ENCODE results near the gene SLC38A8.
A peak's percentile ranks its signal among the peaks of the same experiment; 100 is the strongest.

SLC38A8 gene

DNA sequence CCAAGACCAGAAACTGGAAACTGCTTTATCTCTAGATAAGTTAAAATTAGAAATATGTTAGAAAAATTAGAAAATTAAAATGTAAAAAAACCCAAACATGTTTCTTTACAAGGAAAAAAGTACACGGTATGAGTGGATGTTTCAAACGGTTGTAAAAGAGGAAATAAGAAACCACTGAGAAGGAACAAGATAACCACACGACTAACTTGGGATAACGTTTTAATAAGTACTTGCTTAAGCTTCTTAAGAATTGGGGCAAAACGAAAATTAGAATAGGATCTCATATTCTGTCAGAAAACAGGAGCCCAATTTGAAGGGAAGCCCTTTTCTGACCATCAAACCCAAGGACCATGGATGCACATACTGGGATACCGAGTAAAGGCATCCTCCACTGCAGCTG is 43.2 kb upstream of the SLC38A8 start:
- no peak overlapping the region for H3K27ac ChIP-seq
- TF ChIP-seq, protein P1, sequence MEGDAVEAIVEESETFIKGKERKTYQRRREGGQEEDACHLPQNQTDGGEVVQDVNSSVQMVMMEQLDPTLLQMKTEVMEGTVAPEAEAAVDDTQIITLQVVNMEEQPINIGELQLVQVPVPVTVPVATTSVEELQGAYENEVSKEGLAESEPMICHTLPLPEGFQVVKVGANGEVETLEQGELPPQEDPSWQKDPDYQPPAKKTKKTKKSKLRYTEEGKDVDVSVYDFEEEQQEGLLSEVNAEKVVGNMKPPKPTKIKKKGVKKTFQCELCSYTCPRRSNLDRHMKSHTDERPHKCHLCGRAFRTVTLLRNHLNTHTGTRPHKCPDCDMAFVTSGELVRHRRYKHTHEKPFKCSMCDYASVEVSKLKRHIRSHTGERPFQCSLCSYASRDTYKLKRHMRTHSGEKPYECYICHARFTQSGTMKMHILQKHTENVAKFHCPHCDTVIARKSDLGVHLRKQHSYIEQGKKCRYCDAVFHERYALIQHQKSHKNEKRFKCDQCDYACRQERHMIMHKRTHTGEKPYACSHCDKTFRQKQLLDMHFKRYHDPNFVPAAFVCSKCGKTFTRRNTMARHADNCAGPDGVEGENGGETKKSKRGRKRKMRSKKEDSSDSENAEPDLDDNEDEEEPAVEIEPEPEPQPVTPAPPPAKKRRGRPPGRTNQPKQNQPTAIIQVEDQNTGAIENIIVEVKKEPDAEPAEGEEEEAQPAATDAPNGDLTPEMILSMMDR (conservative IDR thresholded peaks at IDR 0.05) = no peak
- no peak for TF ChIP-seq ZFX (IDR thresholded peaks at IDR 0.05)

DNA sequence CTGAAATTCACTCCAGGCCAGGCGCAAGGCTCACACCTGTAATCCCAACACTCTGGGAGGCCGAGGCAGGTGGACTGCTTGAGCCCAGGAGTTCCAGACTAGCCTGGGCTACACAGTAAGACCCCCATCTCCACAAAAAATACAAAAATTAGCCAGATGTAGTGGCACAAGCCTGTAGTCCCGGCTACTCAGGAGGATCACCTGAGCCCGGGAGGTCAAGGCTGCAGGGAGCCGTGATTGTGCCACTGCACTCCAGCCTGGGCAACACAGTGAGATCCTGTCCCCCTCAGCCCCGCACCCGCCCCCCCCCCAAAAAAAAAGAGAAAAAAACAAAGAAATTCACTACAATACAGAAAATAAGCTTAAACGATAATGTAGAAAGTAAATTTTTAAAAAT is 42.7 kb upstream of the SLC38A8 start:
- peak overlapping the region; percentile 14; the same call in 1 of the 2 replicates for H3K27ac ChIP-seq
- no peak for TF ChIP-seq ZFX (IDR thresholded peaks at IDR 0.05)
- TF ChIP-seq, protein P1 (conservative IDR thresholded peaks at IDR 0.05) = no peak

DNA sequence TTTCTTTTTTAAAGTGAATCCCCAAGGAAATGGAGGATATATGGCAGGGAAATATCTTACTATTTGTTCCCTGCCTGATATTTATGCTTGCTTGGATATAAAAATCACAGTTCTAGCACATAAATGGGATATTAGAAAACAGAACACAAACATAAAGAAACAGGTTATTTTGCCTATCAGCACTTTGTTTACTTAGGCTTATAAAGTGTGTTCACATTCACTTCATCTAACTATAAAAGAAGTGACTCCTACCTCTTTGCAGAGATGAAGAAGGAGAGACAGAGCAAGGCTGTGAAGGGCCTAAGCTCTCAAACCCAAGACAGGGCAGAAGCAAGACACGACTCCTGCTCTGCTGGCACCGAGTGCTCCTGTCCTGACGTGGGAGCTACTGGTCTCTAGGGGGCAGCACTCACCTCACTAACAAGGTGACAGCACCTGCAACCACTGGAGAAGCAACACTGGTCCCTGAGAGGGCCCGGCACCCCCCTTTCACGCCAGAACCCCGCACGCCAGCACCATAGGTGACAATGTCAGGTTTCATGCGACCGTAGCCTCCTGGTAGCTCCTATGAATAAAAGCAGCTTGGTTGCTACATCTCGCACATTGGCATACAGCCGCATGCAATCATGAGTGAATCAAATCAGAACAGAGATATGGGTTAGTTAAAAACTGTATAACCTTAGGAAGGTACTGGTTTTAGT is 42.1 kb upstream of the SLC38A8 start:
- no peak for TF ChIP-seq ZFX (IDR thresholded peaks at IDR 0.05)
- TF ChIP-seq, protein P1 (conservative IDR thresholded peaks at IDR 0.05) = peak; percentile 92
- H3K27ac ChIP-seq = peak overlapping the region; percentile 14; the same call in 1 of the 2 replicates

GRCh38 chr16:84082835-84083569 is 40.4 kb upstream of the SLC38A8 start:
- TF ChIP-seq, protein P1 (conservative IDR thresholded peaks at IDR 0.05) = no peak
- no peak for TF ChIP-seq ZFX (IDR thresholded peaks at IDR 0.05)
- peak overlapping the region; percentile 26; the same call in 1 of the 2 replicates for H3K27ac ChIP-seq

DNA sequence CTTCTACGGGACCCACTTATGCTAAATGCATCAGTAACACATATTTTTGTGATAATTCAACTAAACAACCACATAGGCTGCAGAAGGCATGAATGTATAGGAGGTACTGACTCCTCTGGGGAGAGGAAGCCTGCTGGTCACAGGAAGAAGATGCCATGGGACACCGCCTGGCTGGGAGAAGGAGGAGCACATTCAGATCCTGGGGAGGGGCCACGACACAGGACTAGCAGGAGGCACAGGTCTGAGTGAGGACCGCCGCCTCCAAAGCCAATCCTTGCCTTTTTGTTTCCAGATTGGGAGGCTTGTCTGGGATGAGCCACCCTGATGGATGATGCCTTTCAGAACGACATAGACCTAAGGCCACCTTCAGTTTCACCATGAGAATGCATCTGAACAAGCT is 39.5 kb upstream of the SLC38A8 start:
- no peak overlapping the region for H3K27ac ChIP-seq
- TF ChIP-seq ZFX (IDR thresholded peaks at IDR 0.05) = no peak
- TF ChIP-seq, protein P1 (conservative IDR thresholded peaks at IDR 0.05) = no peak

DNA sequence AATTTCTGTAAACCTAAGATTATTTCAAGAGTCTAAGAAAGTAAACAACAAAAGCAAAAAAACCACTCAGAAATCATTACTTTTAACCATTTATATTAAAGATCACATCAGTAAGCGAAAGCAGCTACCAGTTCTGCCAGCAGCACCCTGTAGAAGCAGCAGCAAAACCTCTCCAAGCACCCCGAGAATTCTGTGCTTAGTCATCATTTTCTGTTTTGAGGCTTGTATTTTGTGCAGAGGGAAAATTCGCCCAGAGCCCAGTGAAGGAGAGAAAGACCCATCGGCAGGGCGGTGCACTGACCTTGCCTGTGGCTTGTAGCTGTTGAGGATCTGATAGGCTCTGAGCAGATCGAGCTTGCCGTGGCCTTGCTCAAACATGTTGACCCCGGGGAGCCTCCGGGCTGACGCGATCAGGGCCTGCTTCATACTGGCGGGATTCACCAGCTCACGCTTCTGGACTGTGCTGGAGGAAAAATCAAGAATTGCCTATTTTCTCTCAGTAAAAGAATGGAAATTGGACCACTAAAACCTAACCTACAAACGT is 38.9 kb upstream of the SLC38A8 start:
- H3K27ac ChIP-seq = no peak overlapping the region
- TF ChIP-seq, protein P1 (conservative IDR thresholded peaks at IDR 0.05) = no peak
- TF ChIP-seq ZFX (IDR thresholded peaks at IDR 0.05) = no peak

DNA sequence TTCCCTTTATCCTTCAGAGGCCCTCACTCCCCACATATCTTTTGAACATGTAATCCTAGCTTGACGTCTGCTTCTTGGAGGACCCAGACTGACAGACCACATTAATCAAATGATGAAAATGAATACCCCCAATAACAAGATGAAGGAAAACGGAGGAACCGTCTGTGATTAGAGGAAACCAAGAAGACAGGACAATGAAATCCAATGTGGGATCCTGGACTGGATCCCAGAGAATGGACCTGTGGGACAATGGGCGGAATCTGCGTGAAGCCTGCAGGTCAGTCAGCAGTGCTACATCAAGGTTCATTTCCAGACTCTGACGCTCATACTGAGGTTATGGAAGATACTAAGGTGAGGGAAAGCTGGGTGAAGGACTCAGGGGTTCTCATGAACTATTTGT is 38.2 kb upstream of the SLC38A8 start:
- TF ChIP-seq, protein P1 (conservative IDR thresholded peaks at IDR 0.05) = no peak
- no peak for TF ChIP-seq ZFX (IDR thresholded peaks at IDR 0.05)
- H3K27ac ChIP-seq = no peak overlapping the region
